Mesenchymal stem cell (in vitro differentiated cells and primary cell): ENCODE data around the gene TLE5.

Experiments used
- DNase-seq: peaks from one replicate; pipeline ENCODE4 v3.0.0-alpha.2; 2013
- H2AFZ ChIP-seq: one replicate; pipeline ENCODE4 v1.6.1; 2013; ENCODE audit warnings: low read depth, mild to moderate bottlenecking, control low read depth, inconsistent platforms, low read length, moderate library complexity
- H2AK5ac ChIP-seq: 2 replicates; pipeline ENCODE4 v1.6.1; 2013; ENCODE audit warnings: low read length, moderate library complexity, mild to moderate bottlenecking, inconsistent platforms; ENCODE audit not compliant: severe bottlenecking
- H2BK120ac ChIP-seq: one replicate; pipeline ENCODE4 v1.6.1; 2013; ENCODE audit warnings: low read depth, mild to moderate bottlenecking, inconsistent platforms, low read length, moderate library complexity
- H2BK12ac ChIP-seq, 2 experiments: one replicate each; pipeline ENCODE4 v1.6.1; 2013; ENCODE audit warnings: inconsistent platforms in 2 of 2, low read length in 2 of 2, mild to moderate bottlenecking in 2 of 2, moderate library complexity in 2 of 2, control low read depth in 1 of 2
- H2BK15ac ChIP-seq: one replicate; pipeline ENCODE4 v1.6.1; 2013; ENCODE audit warnings: mild to moderate bottlenecking, low read depth, inconsistent platforms; ENCODE audit not compliant: poor library complexity, severe bottlenecking
- H2BK5ac ChIP-seq: 2 replicates; pipeline ENCODE4 v1.6.1; 2013; ENCODE audit warnings: low read depth, mild to moderate bottlenecking, low read length, control low read depth, inconsistent platforms; ENCODE audit not compliant: poor library complexity, severe bottlenecking
- H3K14ac ChIP-seq, 2 experiments: one replicate each; pipeline ENCODE4 v1.6.1; 2013; ENCODE audit warnings: inconsistent platforms in 2 of 2, low read length in 2 of 2, control low read depth in 1 of 2, mild to moderate bottlenecking in 1 of 2, moderate library complexity in 1 of 2
- H3K18ac ChIP-seq, 2 experiments: one replicate each; pipeline ENCODE4 v1.6.1; 2013; ENCODE audit warnings: inconsistent platforms in 2 of 2, low read length in 2 of 2, control low read depth in 1 of 2, low read depth in 1 of 2, mild to moderate bottlenecking in 1 of 2
- H3K23ac ChIP-seq, 2 experiments: one replicate each; pipeline ENCODE4 v1.6.1; 2013; ENCODE audit warnings: inconsistent platforms in 2 of 2, low read length in 2 of 2, mild to moderate bottlenecking in 2 of 2, moderate library complexity in 2 of 2, control low read depth in 1 of 2
- H3K27ac ChIP-seq: 2 replicates; pipeline ENCODE4 v1.5.1; 2013; ENCODE audit warnings: mild to moderate bottlenecking, moderate library complexity, low read length, control low read depth, inconsistent platforms; ENCODE audit not compliant: poor library complexity, severe bottlenecking
- H3K27me3 ChIP-seq, 2 experiments: 2 replicates each; pipeline versions ENCODE4 v1.6.1 to v1.7.0; 2013; ENCODE audit warnings: low read length in 2 of 2, mild to moderate bottlenecking in 2 of 2, moderate library complexity in 2 of 2, control low read depth in 1 of 2, inconsistent platforms in 1 of 2; ENCODE audit not compliant: control insufficient read depth in 1 of 2, insufficient read depth in 1 of 2
- H3K36me3 ChIP-seq, 2 experiments: 2 replicates each; pipeline versions ENCODE4 v1.6.1 to v1.7.0; 2013; ENCODE audit warnings: low read length in 2 of 2, control low read depth in 1 of 2, inconsistent platforms in 1 of 2, low read depth in 1 of 2, mild to moderate bottlenecking in 1 of 2; ENCODE audit not compliant: insufficient read depth in 2 of 2, control insufficient read depth in 1 of 2
- H3K4ac ChIP-seq, 2 experiments: one replicate each; pipeline ENCODE4 v1.6.1; 2013; ENCODE audit warnings: inconsistent platforms in 2 of 2, low read length in 2 of 2, mild to moderate bottlenecking in 2 of 2, moderate library complexity in 2 of 2, control low read depth in 1 of 2, low read depth in 1 of 2
- H3K4me1 ChIP-seq: 2 replicates; pipeline ENCODE4 v1.6.1; 2013; ENCODE audit warnings: low read depth, low read length, control low read depth; ENCODE audit not compliant: control insufficient read depth, insufficient read depth
- H3K4me2 ChIP-seq: 2 replicates; pipeline ENCODE4 v1.6.1; 2013; ENCODE audit warnings: low read length, mild to moderate bottlenecking, inconsistent platforms; ENCODE audit not compliant: poor library complexity, severe bottlenecking
- H3K4me3 ChIP-seq, 2 experiments: 2 replicates each; pipeline versions ENCODE4 v1.5.1 to v1.7.0; 2013; ENCODE audit warnings: low read length in 2 of 2, mild to moderate bottlenecking in 2 of 2, control low read depth in 1 of 2, low read depth in 1 of 2; ENCODE audit not compliant: insufficient read depth in 1 of 2
- H3K79me1 ChIP-seq: replicated peaks from 2 replicates; pipeline ENCODE4 v1.6.1; 2013; ENCODE audit warnings: mild to moderate bottlenecking, control low read depth, low read length, inconsistent platforms; ENCODE audit not compliant: poor library complexity, severe bottlenecking
- H3K9ac ChIP-seq: 2 replicates; pipeline ENCODE4 v1.7.0; 2013; ENCODE audit warnings: mild to moderate bottlenecking, low read length, moderate library complexity
- H3K9me3 ChIP-seq: 2 replicates; pipeline ENCODE4 v1.7.0; 2013; ENCODE audit warnings: mild to moderate bottlenecking, low read length; ENCODE audit not compliant: control insufficient read depth
- H4K8ac ChIP-seq: one replicate; pipeline ENCODE4 v1.6.1; 2013; ENCODE audit warnings: inconsistent platforms, mild to moderate bottlenecking, low read length, moderate library complexity
- H4K91ac ChIP-seq: one replicate; pipeline ENCODE4 v1.6.1; 2013; ENCODE audit warnings: mild to moderate bottlenecking, low read length, inconsistent platforms
- WGBS: methylation state at CpG from one replicate; pipeline ENCODE4 v1.1.7; 2013; ENCODE audit warnings: mixed read lengths; 5-methylcytosine and 5-hydroxymethylcytosine counted together

TLE5 gene

GRCh38 chr19:3105641-3106508, 43.6 kb upstream of the TLE5 start:
- H3K27me3 ChIP-seq = no peaks in the 10 kb centered on the region
- peak overlapping the region; percentile 62 for H2BK15ac ChIP-seq
- no peak overlapping the region for H2BK5ac ChIP-seq
- H2AFZ ChIP-seq = no peak overlapping the region
- DNase-seq = no peak
- no peak overlapping the region for H3K18ac ChIP-seq
- H4K91ac ChIP-seq = no peak overlapping the region
- peaks cover 22% of the 10 kb centered on the region for H3K79me1 ChIP-seq
- H3K4me2 ChIP-seq = no peak overlapping the region
- no peak overlapping the region for H3K9ac ChIP-seq
- no peak overlapping the region for H2BK120ac ChIP-seq
- H4K8ac ChIP-seq = no peak overlapping the region
- H3K4ac ChIP-seq = no peak overlapping the region
- H2BK12ac ChIP-seq = no peak overlapping the region
- no peak overlapping the region for H2AK5ac ChIP-seq
- no peak overlapping the region for H3K27ac ChIP-seq
- H3K14ac ChIP-seq = no peak overlapping the region
- H3K36me3 ChIP-seq = peaks cover 0 to 31% of the 10 kb centered on the region in 2 experiments
- no peak overlapping the region for H3K4me3 ChIP-seq
- peaks cover 44% of the 10 kb centered on the region for H3K4me1 ChIP-seq
- no peaks in the 10 kb centered on the region for H3K9me3 ChIP-seq
- 96% methylated on average over 33 of the region's 33 CpGs for WGBS
- no peak overlapping the region for H3K23ac ChIP-seq

DNA sequence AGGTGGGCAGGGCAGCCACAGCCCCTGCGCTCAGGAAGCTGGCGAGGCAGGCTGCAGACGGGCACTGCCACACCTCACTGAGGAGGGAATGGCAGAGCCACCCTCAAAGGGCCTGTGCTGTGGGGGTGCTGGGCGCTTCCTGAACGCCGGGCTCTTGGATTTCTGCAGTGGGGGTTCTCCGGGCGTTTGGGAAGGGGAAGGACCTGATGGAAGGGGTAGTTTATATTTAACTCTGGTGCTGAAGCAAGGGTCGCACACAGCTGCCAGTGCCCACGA, 42.4 kb upstream of the TLE5 start:
- Histone ChIP-seq H3K27ac (no peak overlapping the region), H2AK5ac (peak overlapping the region; percentile 4), H3K79me1 (peaks cover 16% of the 10 kb centered on the region), H2BK120ac (no peak overlapping the region), H2BK5ac (no peak overlapping the region), H3K14ac (no peak overlapping the region), H3K27me3 (no peaks in the 10 kb centered on the region), H2BK12ac (no peak overlapping the region), H3K4me1 (peaks cover 49% of the 10 kb centered on the region), H3K4me2 (no peak overlapping the region), H3K18ac (no peak overlapping the region), H3K9ac (no peak overlapping the region), H3K36me3 (peaks cover 0 to 29% of the 10 kb centered on the region in 2 experiments), H3K4ac (peak overlapping the region in 1 of 2 experiments; percentile 50), H2AFZ (no peak overlapping the region), H3K4me3 (no peak overlapping the region), H4K8ac (no peak overlapping the region), H3K9me3 (no peaks in the 10 kb centered on the region), H2BK15ac (peak overlapping the region; percentile 12), H4K91ac (no peak overlapping the region), H3K23ac (no peak overlapping the region)
- 88% methylated on average over 10 of the region's 10 CpGs for WGBS
- DNase-seq = no peak

DNA sequence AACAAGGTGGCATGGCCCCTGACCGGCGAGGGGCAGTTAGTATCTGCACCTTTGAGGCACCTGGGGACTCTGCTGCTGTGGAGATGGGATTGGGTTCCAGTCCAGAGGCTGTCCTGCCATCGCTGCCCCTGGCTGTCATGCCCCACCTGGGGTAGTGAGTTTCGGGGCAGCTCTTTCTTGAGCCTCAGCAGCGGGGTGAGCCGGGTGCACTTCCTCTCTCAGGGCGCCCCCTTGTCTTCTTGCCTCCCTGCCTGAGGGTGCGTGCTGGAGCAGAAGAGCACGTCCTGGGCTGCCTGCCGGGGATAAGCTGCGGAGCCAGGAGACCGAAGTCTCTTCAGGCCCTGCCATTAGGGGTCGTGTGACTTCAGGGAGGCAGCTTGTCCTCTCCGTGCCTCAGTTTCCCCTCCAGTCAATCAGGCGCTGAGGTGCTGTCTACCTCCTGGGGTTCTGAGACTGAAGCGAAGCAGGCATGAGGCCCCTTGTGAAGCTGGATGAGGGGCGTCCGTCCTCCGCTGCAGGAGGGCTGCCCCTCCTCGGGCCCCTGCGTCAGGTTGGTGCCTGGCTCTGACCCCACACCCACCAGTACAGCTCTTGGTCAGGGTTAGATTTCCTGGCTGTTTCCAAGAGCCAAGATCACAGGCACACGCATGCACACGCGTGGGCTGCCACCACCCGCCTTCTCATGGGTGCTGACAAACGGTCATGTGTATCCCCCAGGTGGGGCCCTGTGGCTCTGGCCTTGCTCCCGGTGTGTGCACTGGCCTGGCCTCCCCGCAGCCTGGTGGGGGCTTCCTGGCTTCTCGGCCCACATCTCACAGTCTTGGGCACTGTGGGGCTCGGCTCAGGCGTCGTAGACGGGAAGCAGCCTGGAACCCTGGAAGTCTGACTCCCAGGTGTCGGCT, 40.2 kb upstream of the TLE5 start:
- H4K91ac ChIP-seq = no peak overlapping the region
- H3K14ac ChIP-seq = no peak overlapping the region
- H2AFZ ChIP-seq = no peak overlapping the region
- H3K9me3 ChIP-seq = no peaks in the 10 kb centered on the region
- H2BK12ac ChIP-seq = no peak overlapping the region
- peaks cover 63% of the 10 kb centered on the region for H3K4me1 ChIP-seq
- H3K27ac ChIP-seq = no peak overlapping the region
- DNase-seq = no peak
- H2AK5ac ChIP-seq = no peak overlapping the region
- peaks cover 10% of the 10 kb centered on the region for H3K79me1 ChIP-seq
- H3K4me2 ChIP-seq = no peak overlapping the region
- H3K27me3 ChIP-seq = no peaks in the 10 kb centered on the region
- no peak overlapping the region for H2BK15ac ChIP-seq
- no peak overlapping the region for H3K4me3 ChIP-seq
- H4K8ac ChIP-seq = no peak overlapping the region
- WGBS = 95% methylated on average over 33 of the region's 34 CpGs
- no peak overlapping the region for H2BK120ac ChIP-seq
- no peak overlapping the region for H2BK5ac ChIP-seq
- H3K4ac ChIP-seq = no peak overlapping the region
- no peak overlapping the region for H3K18ac ChIP-seq
- H3K9ac ChIP-seq = no peak overlapping the region
- H3K36me3 ChIP-seq = peaks cover 0 to 33% of the 10 kb centered on the region in 2 experiments
- H3K23ac ChIP-seq = no peak overlapping the region
